Measurements from ENCODE around the gene ETV5. TPM values are rescaled to one million over a fixed set of nuclear protein-coding genes. Genes with fewer than 3 reads are reported as not detected.

Gene ETV5
- total RNA-seq, 3 donors from 2014 or later (not counting 1 experiment from before 2014, with no cell fraction given), result 3.0 to 5.3 (median 4.6) TPM

GRCh38 chr3:186117521-186118134 lies 8.7 kb upstream of the ETV5 start:
- no peak for TF ChIP-seq CTCF (IDR thresholded peaks at IDR 0.05)
- intact Hi-C loops (cut with micrococcal nuclease), result no loop called here
- H3K4me3 ChIP-seq (ENCODE audit: low read length), result no peak overlapping the region
- DNase-seq (no peak), ATAC-seq (no peak)
- WGBS (ENCODE audit: insufficient coverage), result 93% methylated on average over 3 of the region's 3 CpGs
- H3K27ac ChIP-seq (ENCODE audit: low read length), result no peak overlapping the region
- Mint-ChIP-seq H3K4me1 (no peaks in the 10 kb centered on the region), H3K36me3 (no peaks in the 10 kb centered on the region), H3K27me3 (ENCODE audit: low read depth in 2 of 2) (peaks cover 48 to 77% of the 10 kb centered on the region in 2 donors), H3K9me3 (no peaks in the 10 kb centered on the region), H3K27ac (no peak overlapping the region), H3K4me3 (no peak overlapping the region)
- H3K36me3 ChIP-seq (ENCODE audit: control insufficient read depth, insufficient read depth, low read length), result no peaks in the 10 kb centered on the region
- H3K9me3 ChIP-seq (ENCODE audit: control insufficient read depth, insufficient read depth, low read length), result no peaks in the 10 kb centered on the region
- H3K27me3 ChIP-seq (ENCODE audit: control insufficient read depth, insufficient read depth, low read length), result peaks cover 11% of the 10 kb centered on the region
- no peaks in the 10 kb centered on the region for H3K4me1 ChIP-seq (ENCODE audit: control insufficient read depth, insufficient read depth, low read length)

- H3K27ac Mint-ChIP-seq, result no peak overlapping the region
- peaks cover 7% of the 10 kb centered on the region for H3K4me1 ChIP-seq (ENCODE audit: control insufficient read depth, insufficient read depth, low read length)
- H3K4me3 Mint-ChIP-seq, result no peak overlapping the region
- H3K36me3 Mint-ChIP-seq, result no peaks in the 10 kb centered on the region
- H3K36me3 ChIP-seq (ENCODE audit: control insufficient read depth, insufficient read depth, low read length), result no peaks in the 10 kb centered on the region
- H3K9me3 Mint-ChIP-seq, result no peaks in the 10 kb centered on the region
- H3K4me1 Mint-ChIP-seq, result peaks cover 8% of the 10 kb centered on the region in 2 donors
- WGBS (ENCODE audit: insufficient coverage), result 88% methylated on average over 15 of the region's 15 CpGs
- H3K27ac ChIP-seq (ENCODE audit: low read length), result no peak overlapping the region
- H3K27me3 Mint-ChIP-seq (ENCODE audit: low read depth in 2 of 2), result peaks cover 57 to 92% of the 10 kb centered on the region in 2 donors
- intact Hi-C loops (cut with micrococcal nuclease), result no loop called here
- DNase-seq (no peak), ATAC-seq (no peak)
- H3K4me3 ChIP-seq (ENCODE audit: low read length), result no peak overlapping the region
- peaks cover 33% of the 10 kb centered on the region for H3K27me3 ChIP-seq (ENCODE audit: control insufficient read depth, insufficient read depth, low read length)
- H3K9me3 ChIP-seq (ENCODE audit: control insufficient read depth, insufficient read depth, low read length), result no peaks in the 10 kb centered on the region
- no peak for TF ChIP-seq CTCF (IDR thresholded peaks at IDR 0.05)
Measured at GRCh38 chr3:186115239-186115996, 6.5 kb upstream of the ETV5 start.

- Histone ChIP-seq H3K4me3 (ENCODE audit: low read length) (no peak overlapping the region), H3K4me1 (ENCODE audit: control insufficient read depth, insufficient read depth, low read length) (peaks cover 32% of the 10 kb centered on the region), H3K9me3 (ENCODE audit: control insufficient read depth, insufficient read depth, low read length) (no peaks in the 10 kb centered on the region), H3K27me3 (ENCODE audit: control insufficient read depth, insufficient read depth, low read length) (peaks cover 54% of the 10 kb centered on the region), H3K36me3 (ENCODE audit: control insufficient read depth, insufficient read depth, low read length) (no peaks in the 10 kb centered on the region), H3K27ac (ENCODE audit: low read length) (no peak overlapping the region)
- peaks cover 39 to 41% of the 10 kb centered on the region in 2 donors for H3K4me1 Mint-ChIP-seq
- peak in 1 of 2 donors; percentile 15 for DNase-seq
- ATAC-seq, result no peak
- intact Hi-C loops (cut with micrococcal nuclease), result no loop called here
- H3K9me3 Mint-ChIP-seq, result no peaks in the 10 kb centered on the region
- no peaks in the 10 kb centered on the region for H3K36me3 Mint-ChIP-seq
- H3K27me3 Mint-ChIP-seq (ENCODE audit: low read depth in 2 of 2), result peaks cover 61 to 67% of the 10 kb centered on the region in 2 donors
- H3K27ac Mint-ChIP-seq, result peak overlapping the region in 1 of 2 donors; percentile 92
- H3K4me3 Mint-ChIP-seq, result peak overlapping the region; percentile 96
- 33% methylated on average over 12 of the region's 12 CpGs for WGBS (ENCODE audit: insufficient coverage)
- TF ChIP-seq CTCF (IDR thresholded peaks at IDR 0.05), result no peak
Measured at GRCh38 chr3:186110975-186111974, 2.4 kb upstream of the ETV5 start.

Data from natural killer cell (primary cell).